H1 (cell line): ENCODE measurements around the gene USP8. TPM values are rescaled to one million over a fixed set of nuclear protein-coding genes. Genes with fewer than 3 reads are reported as not detected.

Source experiments
- CTCF ChIA-PET: fragments of 300-600 bp; sonication (Branson Sonifier 250); formaldehyde crosslinking; loops from one replicate; lab custom pipeline; 2021; ENCODE audit not compliant: partially characterized antibody; lab: Charles Lee
- POLR2A ChIA-PET: fragments of 300-600 bp; sonication (Branson Sonifier 250); formaldehyde crosslinking; loops from one replicate; lab custom pipeline; 2021; ENCODE audit warnings: inconsistent platforms; ENCODE audit not compliant: partially characterized antibody; lab: Charles Lee
- DNase-seq, 2 experiments: peaks; one replicate each; pipeline versions ENCODE4 v3.0.0 to v3.0.0-alpha.2; 2010 to 2022; ENCODE audit warnings: low spot score in 2 of 2, low read depth in 1 of 2, mixed read lengths in 1 of 2
- FAIRE-seq: peaks from 2 replicates; lab custom pipeline; 2011; peaks lifted over from hg19 to GRCh38; lab: Jason Lieb, UNC
- H2AFZ ChIP-seq: 2 replicates; pipeline ENCODE4 v1.8.1; 2012; ENCODE audit warnings: low read length, inconsistent platforms
- H2AK5ac ChIP-seq: 2 replicates; pipeline ENCODE4 v1.6.1; 2013; ENCODE audit warnings: low read depth, low read length
- H2BK120ac ChIP-seq: replicated peaks from 2 replicates; pipeline ENCODE3; 2013; ENCODE audit warnings: low read depth, low read length, inconsistent platforms
- H2BK12ac ChIP-seq: 2 replicates; pipeline ENCODE4 v1.6.1; 2013; ENCODE audit warnings: low read depth, low read length
- H2BK15ac ChIP-seq: 2 replicates; pipeline ENCODE4 v1.6.1; 2013; ENCODE audit warnings: low read length
- H2BK20ac ChIP-seq: 2 replicates; pipeline ENCODE4 v1.6.1; 2013; ENCODE audit warnings: low read length
- H2BK5ac ChIP-seq: 2 replicates; pipeline ENCODE4 v1.6.1; 2013; ENCODE audit warnings: low read depth, low read length
- H3K14ac ChIP-seq: 2 replicates; pipeline ENCODE4 v1.6.1; 2013; ENCODE audit warnings: inconsistent platforms; ENCODE audit not compliant: insufficient read length
- H3K18ac ChIP-seq: 2 replicates; pipeline ENCODE4 v1.6.1; 2013; ENCODE audit warnings: low read length; ENCODE audit errors: extremely low read depth
- H3K23ac ChIP-seq: 2 replicates; pipeline ENCODE4 v1.6.1; 2013; ENCODE audit warnings: inconsistent platforms; ENCODE audit not compliant: insufficient read length
- H3K23me2 ChIP-seq: 2 replicates; pipeline ENCODE4 v1.6.1; 2013; ENCODE audit warnings: low read depth, low read length
- H3K27ac ChIP-seq: 2 replicates; pipeline ENCODE4 v1.6.1; 2011; ENCODE audit warnings: low read depth, low read length, inconsistent platforms
- H3K27me3 ChIP-seq, 4 experiments: replicated peaks in 1 of 4; 1 replicate in 1 of 4; 2 replicates in 3 of 4; pipeline versions ENCODE4 v1.6.1 to v1.8.1; 2011 to 2013; ENCODE audit warnings: low read length in 3 of 4, mild to moderate bottlenecking in 3 of 4, inconsistent platforms in 2 of 4, mixed read lengths in 2 of 4, moderate library complexity in 1 of 4; ENCODE audit not compliant: control insufficient read depth in 3 of 4, insufficient read depth in 3 of 4; ENCODE audit errors: extremely low read depth in 1 of 4
- H3K36me3 ChIP-seq, 4 experiments: 2 replicates each; pipeline versions ENCODE4 v1.6.1 to v1.8.1; 2011 to 2013; ENCODE audit warnings: mild to moderate bottlenecking in 4 of 4, low read length in 3 of 4, moderate library complexity in 2 of 4, control low read depth in 1 of 4, inconsistent platforms in 1 of 4; ENCODE audit not compliant: insufficient read depth in 4 of 4, control insufficient read depth in 2 of 4
- H3K4ac ChIP-seq: replicated peaks from 2 replicates; pipeline ENCODE3; 2013; ENCODE audit warnings: low read length, low read depth, mixed read lengths, inconsistent platforms; ENCODE audit not compliant: insufficient read length
- H3K4me1 ChIP-seq, 4 experiments: replicated peaks in 1 of 4; 1 replicate in 1 of 4; 2 replicates in 3 of 4; pipeline versions ENCODE4 v1.6.1 to v1.8.1; 2011 to 2013; ENCODE audit warnings: low read length in 3 of 4, inconsistent platforms in 2 of 4, mixed read lengths in 1 of 4; ENCODE audit not compliant: insufficient read depth in 4 of 4, control insufficient read depth in 3 of 4
- H3K4me2 ChIP-seq, 2 experiments: 2 replicates each; pipeline versions ENCODE4 v1.6.1 to v1.8.1; 2011 to 2013; ENCODE audit warnings: low read depth in 2 of 2, low read length in 2 of 2, control low read depth in 1 of 2, inconsistent platforms in 1 of 2, mild to moderate bottlenecking in 1 of 2; ENCODE audit not compliant: insufficient read depth in 1 of 2
- H3K4me3 ChIP-seq, 4 experiments: fragments of 200-600, 300-600 bp in 1 of 4; sonication (generic), shearing (Covaris generic), sonication (Bioruptor Twin) in 1 of 4; 2 replicates each; pipeline versions ENCODE4 v1.5.1 to v1.8.1; 2011 to 2016; ENCODE audit warnings: low read length in 4 of 4, low read depth in 3 of 4, control low read depth in 2 of 4, inconsistent platforms in 2 of 4, mild to moderate bottlenecking in 2 of 4, mixed read lengths in 1 of 4, moderate library complexity in 1 of 4; ENCODE audit not compliant: insufficient read depth in 2 of 4; ENCODE audit errors: extremely low read depth in 1 of 4
- H3K56ac ChIP-seq: replicated peaks from 2 replicates; pipeline ENCODE3; 2013; ENCODE audit warnings: low read depth, mild to moderate bottlenecking, mixed read lengths, low read length, inconsistent platforms; ENCODE audit not compliant: insufficient read length
- H3K79me1 ChIP-seq: 2 replicates; pipeline ENCODE4 v1.6.1; 2013; ENCODE audit warnings: low read depth, low read length, control low read depth
- H3K79me2 ChIP-seq, 2 experiments: 2 replicates each; pipeline versions ENCODE4 v1.6.1 to v1.8.1; 2012 to 2013; ENCODE audit warnings: low read length in 2 of 2, mild to moderate bottlenecking in 2 of 2, inconsistent platforms in 1 of 2; ENCODE audit not compliant: insufficient read depth in 2 of 2, control insufficient read depth in 1 of 2
- H3K9ac ChIP-seq, 4 experiments: replicated peaks in 1 of 4; 1 replicate in 1 of 4; 2 replicates in 3 of 4; pipeline versions ENCODE4 v1.6.1 to v1.8.1; 2011 to 2013; ENCODE audit warnings: low read depth in 3 of 4, low read length in 3 of 4, control low read depth in 2 of 4, mild to moderate bottlenecking in 2 of 4, moderate library complexity in 2 of 4, inconsistent platforms in 1 of 4; ENCODE audit errors: extremely low read depth in 1 of 4
- H3K9me3 ChIP-seq, 2 experiments: 2 replicates each; pipeline versions ENCODE4 v1.6.1 to v1.8.1; 2012 to 2013; ENCODE audit warnings: mild to moderate bottlenecking in 2 of 2, moderate library complexity in 2 of 2, control low read depth in 1 of 2, inconsistent platforms in 1 of 2, low read depth in 1 of 2, low read length in 1 of 2, mixed read lengths in 1 of 2; ENCODE audit not compliant: insufficient read depth in 2 of 2
- H4K20me1 ChIP-seq, 2 experiments: replicated peaks in 1 of 2; 2 replicates each; pipeline versions ENCODE3 to v1.8.1; 2011 to 2013; ENCODE audit warnings: inconsistent platforms in 2 of 2, low read length in 2 of 2, mild to moderate bottlenecking in 1 of 2; ENCODE audit not compliant: insufficient read depth in 2 of 2, control insufficient read depth in 1 of 2
- H4K5ac ChIP-seq: 2 replicates; pipeline ENCODE4 v1.6.1; 2013; ENCODE audit warnings: low read length, low read depth, mixed read lengths, inconsistent platforms; ENCODE audit not compliant: insufficient read length
- H4K8ac ChIP-seq: 2 replicates; pipeline ENCODE4 v1.8.0; 2013; ENCODE audit warnings: mild to moderate bottlenecking, moderate library complexity, low read length, inconsistent platforms; ENCODE audit not compliant: insufficient read depth; ENCODE audit errors: extremely low read depth
- H4K91ac ChIP-seq: replicated peaks from 2 replicates; pipeline ENCODE3; 2013; ENCODE audit warnings: low read length, mixed read lengths, inconsistent platforms; ENCODE audit not compliant: insufficient read length
- JUND ChIP-seq: IDR thresholded peaks from 2 replicates; pipeline ENCODE4 v1.6.1; 2011; ENCODE audit warnings: mild to moderate bottlenecking, improper control_type of control experiment, low read length
- SP2 ChIP-seq: IDR thresholded peaks from 2 replicates; pipeline ENCODE4 v1.6.1; 2012; ENCODE audit warnings: mild to moderate bottlenecking, low read length, inconsistent platforms
- ZNF274 ChIP-seq: IDR thresholded peaks from 2 replicates; pipeline ENCODE4 v1.7.0; 2012; ENCODE audit warnings: low read length, borderline replicate concordance; ENCODE audit errors: extremely low read depth
- WGBS, 2 experiments: shearing (Covaris generic) in 1 of 2; methylation state at CpG; one replicate each; pipeline versions ENCODE4 v1.1.6 to v1.1.7; 2013 to 2015; ENCODE audit warnings: low lambda C conversion rate in 2 of 2, mixed read lengths in 2 of 2, inconsistent platforms in 1 of 2, low coverage in 1 of 2, missing lambda C conversion rate in 1 of 2; ENCODE audit not compliant: insufficient replicate concordance in 2 of 2, insufficient coverage in 1 of 2, insufficient read length in 1 of 2; ENCODE audit errors: extremely low coverage in 1 of 2, missing lambda C conversion rate in 1 of 2; 5-methylcytosine and 5-hydroxymethylcytosine counted together
- polyA plus RNA-seq, 7 experiments: library from polyadenylated mRNA; depleted of rRNA in 3 of 7; stranded (reverse) in 5 of 7; unstranded in 2 of 7; fragments of >200 nt in 5 of 7; fragments of 200-250 nt in 2 of 7; gene quantifications; 1 replicate in 5 of 7; 2 replicates in 1 of 7; 4 replicates in 1 of 7; pipeline versions ENCODE4 v1.2.1 to v1.2.3, GENCODE V29; 2011 to 2013; ENCODE audit warnings: missing spikeins in 2 of 7, mixed read lengths in 2 of 7
- total RNA-seq: library from RNA; stranded (reverse); fragmentation: NEBNext Ultra II Directional; extraction: Animal tissue kit (Norgen Biotek cat#: 25700); gene quantifications from 2 replicates; pipeline ENCODE4 v1.2.1, GENCODE V29; 2021

The USP8 gene
- total and polyA plus RNA-seq, 2 of the 8 experiments (the other 6 are each of a cell fraction or from before 2014, with no cell fraction given), result 19.9 to 66.2 TPM

GRCh38 chr15:50549326-50549725, 125.1 kb downstream of the USP8 start:
- POLR2A ChIA-PET, result interaction anchor here (1.3 kb wide), 2 partner anchors 9 to 137 kb away, joined by 3 to 5 read pairs; partner anchors contain the start of gene TRPM7
- Histone ChIP-seq H4K91ac (no peak overlapping the region), H3K9ac (no peak overlapping the region), H3K23me2 (no peaks in the 10 kb centered on the region), H2BK12ac (no peak overlapping the region), H3K4me3 (no peak overlapping the region), H3K23ac (no peak overlapping the region), H3K4me2 (no peak overlapping the region), H3K14ac (no peak overlapping the region), H2AFZ (no peak overlapping the region), H3K18ac (no peak overlapping the region), H3K79me2 (no peaks in the 10 kb centered on the region), H2BK15ac (no peak overlapping the region), H2BK20ac (no peak overlapping the region), H3K36me3 (no peaks in the 10 kb centered on the region), H4K20me1 (no peaks in the 10 kb centered on the region), H2BK120ac (no peak overlapping the region), H3K27ac (no peak overlapping the region), H3K4ac (no peak overlapping the region), H3K27me3 (no peaks in the 10 kb centered on the region), H3K4me1 (no peaks in the 10 kb centered on the region; a peak in 1 of 7 replicates), H2AK5ac (no peak overlapping the region), H3K56ac (no peak overlapping the region), H4K5ac (no peak overlapping the region), H4K8ac (no peak overlapping the region), H2BK5ac (no peak overlapping the region), H3K79me1 (no peaks in the 10 kb centered on the region), H3K9me3 (no peaks in the 10 kb centered on the region)
- DNase-seq (no peak), FAIRE-seq (no peak)
- 92% methylated on average over 7 of the region's 7 CpGs; no CpG with 5 or more reads in 1 of the 2 experiments for WGBS, 2 experiments
- TF ChIP-seq ZNF274 (no peak), JUND (no peak), SP2 (no peak)
- CTCF ChIA-PET, result interaction anchor here (0.6 to 1.6 kb wide), 4 partner anchors 8 to 522 kb away, joined by 3 to 7 read pairs (median 4); no protein-coding TSS in a partner anchor
